Mucosa of rectum (tissue), 2 donors: Measurements from ENCODE around the gene FERMT1.
"Not testable (repeated sequence)": the region's sequence is repeated elsewhere in the genome, so short reads cannot be mapped to it uniquely, and the experiment has no call there.

Experiments
- H3K27ac ChIP-seq, 2 donors: one replicate each; pipeline ENCODE4 v1.7.0; 2013; ENCODE audit warnings: inconsistent platforms in 2 of 2, low read depth in 2 of 2, low read length in 2 of 2
- H3K27me3 ChIP-seq, 2 donors: one replicate each; pipeline ENCODE4 v1.7.0; 2013; ENCODE audit warnings: low read length in 2 of 2; ENCODE audit not compliant: control insufficient read depth in 2 of 2, insufficient read depth in 2 of 2
- H3K36me3 ChIP-seq, 2 donors: one replicate each; pipeline ENCODE4 v1.7.0; 2013; ENCODE audit warnings: low read length in 2 of 2; ENCODE audit not compliant: control insufficient read depth in 2 of 2, insufficient read depth in 2 of 2
- H3K4me1 ChIP-seq, 2 donors: one replicate each; pipeline ENCODE4 v1.7.0; 2013; ENCODE audit warnings: low read length in 2 of 2, mild to moderate bottlenecking in 1 of 2; ENCODE audit not compliant: control insufficient read depth in 2 of 2, insufficient read depth in 2 of 2
- H3K4me3 ChIP-seq, 2 donors: one replicate each; pipeline ENCODE4 v1.7.0; 2013; ENCODE audit warnings: low read length in 2 of 2
- H3K9ac ChIP-seq, 2 donors: one replicate each; pipeline ENCODE4 v1.7.0; 2013; ENCODE audit warnings: low read length in 2 of 2, low read depth in 1 of 2, mild to moderate bottlenecking in 1 of 2
- H3K9me3 ChIP-seq, 2 donors: one replicate each; pipeline ENCODE4 v1.7.0; 2013; ENCODE audit warnings: low read length in 2 of 2; ENCODE audit not compliant: control insufficient read depth in 2 of 2
- donor health status: healthy.
- donor health status: Normal muscosa, but diverticular disease.

Gene FERMT1

GRCh38 chr20:6036213-6036612 lies 86.6 kb downstream of the FERMT1 start:
- H3K9ac ChIP-seq: no peak overlapping the region
- H3K27ac ChIP-seq: no peak overlapping the region
- no peak overlapping the region for H3K4me3 ChIP-seq
- H3K9me3 ChIP-seq: no peaks in the 10 kb centered on the region
- no peaks in the 10 kb centered on the region for H3K4me1 ChIP-seq
- no peaks in the 10 kb centered on the region for H3K27me3 ChIP-seq
- peaks cover 46 to 51% of the 10 kb centered on the region in 2 donors for H3K36me3 ChIP-seq

- Histone ChIP-seq H3K27me3 (no peaks in the 10 kb centered on the region), H3K9ac (no peak overlapping the region), H3K36me3 (peaks cover 41 to 42% of the 10 kb centered on the region in 2 donors), H3K9me3 (no peaks in the 10 kb centered on the region), H3K4me3 (no peak overlapping the region), H3K27ac (no peak overlapping the region), H3K4me1 (no peaks in the 10 kb centered on the region)
Observed at GRCh38 chr20:6034134-6034969, 88.5 kb downstream of the FERMT1 start.

- H3K9ac ChIP-seq, H3K27me3 ChIP-seq, H3K9me3 ChIP-seq, H3K27ac ChIP-seq, H3K4me1 ChIP-seq, H3K4me3 ChIP-seq: not testable (repeated sequence)
- H3K36me3 ChIP-seq: peaks cover 35 to 37% of the 10 kb centered on the region in 2 donors
Observed at GRCh38 chr20:6032907-6033306, 89.9 kb downstream of the FERMT1 start.

- no peaks in the 10 kb centered on the region for H3K9me3 ChIP-seq
- H3K27me3 ChIP-seq: no peaks in the 10 kb centered on the region
- H3K4me1 ChIP-seq: no peaks in the 10 kb centered on the region
- peaks cover 22 to 29% of the 10 kb centered on the region in 2 donors for H3K36me3 ChIP-seq
- H3K27ac ChIP-seq: no peak overlapping the region
- no peak overlapping the region for H3K4me3 ChIP-seq
- H3K9ac ChIP-seq: no peak overlapping the region
Observed at GRCh38 chr20:6030453-6031080, 92.3 kb downstream of the FERMT1 start.

- Histone ChIP-seq H3K9me3 (no peaks in the 10 kb centered on the region), H3K27ac (no peak overlapping the region)
Observed at GRCh38 chr20:6029538-6029937, 93.3 kb downstream of the FERMT1 start.

GRCh38 chr20:6028818-6029217 lies 94.0 kb downstream of the FERMT1 start:
- Histone ChIP-seq H3K36me3 (peaks cover 26 to 34% of the 10 kb centered on the region in 2 donors), H3K9ac (no peak overlapping the region), H3K9me3 (no peaks in the 10 kb centered on the region), H3K27ac (no peak overlapping the region), H3K27me3 (no peaks in the 10 kb centered on the region), H3K4me1 (no peaks in the 10 kb centered on the region), H3K4me3 (no peak overlapping the region)

More at GRCh38 chr20:6029538-6029937, 93.3 kb downstream of the FERMT1 start:
- Histone ChIP-seq H3K36me3 (peaks cover 27 to 35% of the 10 kb centered on the region in 2 donors), H3K4me1 (no peaks in the 10 kb centered on the region), H3K9ac (no peak overlapping the region), H3K27me3 (no peaks in the 10 kb centered on the region), H3K4me3 (no peak overlapping the region)

GRCh38 chr20:6026051-6026450 lies 96.8 kb downstream of the FERMT1 start:
- no peaks in the 10 kb centered on the region for H3K9me3 ChIP-seq
- no peak overlapping the region for H3K4me3 ChIP-seq
- H3K27ac ChIP-seq: no peak overlapping the region
- H3K36me3 ChIP-seq: peaks cover 27 to 28% of the 10 kb centered on the region in 2 donors
- H3K9ac ChIP-seq: no peak overlapping the region
- H3K4me1 ChIP-seq: no peaks in the 10 kb centered on the region
- H3K27me3 ChIP-seq: no peaks in the 10 kb centered on the region
